ENCODE measurements around the gene SIGLEC14.

Gene SIGLEC14

DNA sequence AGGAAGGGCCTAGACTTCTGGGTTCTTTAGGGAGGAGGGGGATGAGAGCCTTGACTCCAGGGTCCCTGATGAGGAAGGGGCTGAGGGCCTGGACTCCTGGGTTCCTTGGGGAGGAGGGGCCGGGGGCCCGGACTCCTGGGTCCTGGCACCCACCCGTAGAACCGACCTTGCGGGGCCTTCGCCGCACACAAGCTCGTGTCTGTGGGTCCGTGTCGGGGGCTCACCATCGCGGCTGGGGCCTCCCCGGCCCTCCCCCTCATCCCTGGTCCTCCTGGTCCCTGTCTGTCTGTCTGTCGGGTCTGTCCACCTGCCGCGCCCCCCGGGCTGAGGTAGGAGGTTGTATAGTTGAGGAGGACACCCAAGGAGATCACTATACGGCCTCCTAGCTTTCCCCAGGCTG is 45.8 kb upstream of the SIGLEC14 start:
- no peak overlapping the region for H3K4me3 ChIP-seq (ENCODE audit: low read depth, low read length)
- TF ChIP-seq, protein P1, sequence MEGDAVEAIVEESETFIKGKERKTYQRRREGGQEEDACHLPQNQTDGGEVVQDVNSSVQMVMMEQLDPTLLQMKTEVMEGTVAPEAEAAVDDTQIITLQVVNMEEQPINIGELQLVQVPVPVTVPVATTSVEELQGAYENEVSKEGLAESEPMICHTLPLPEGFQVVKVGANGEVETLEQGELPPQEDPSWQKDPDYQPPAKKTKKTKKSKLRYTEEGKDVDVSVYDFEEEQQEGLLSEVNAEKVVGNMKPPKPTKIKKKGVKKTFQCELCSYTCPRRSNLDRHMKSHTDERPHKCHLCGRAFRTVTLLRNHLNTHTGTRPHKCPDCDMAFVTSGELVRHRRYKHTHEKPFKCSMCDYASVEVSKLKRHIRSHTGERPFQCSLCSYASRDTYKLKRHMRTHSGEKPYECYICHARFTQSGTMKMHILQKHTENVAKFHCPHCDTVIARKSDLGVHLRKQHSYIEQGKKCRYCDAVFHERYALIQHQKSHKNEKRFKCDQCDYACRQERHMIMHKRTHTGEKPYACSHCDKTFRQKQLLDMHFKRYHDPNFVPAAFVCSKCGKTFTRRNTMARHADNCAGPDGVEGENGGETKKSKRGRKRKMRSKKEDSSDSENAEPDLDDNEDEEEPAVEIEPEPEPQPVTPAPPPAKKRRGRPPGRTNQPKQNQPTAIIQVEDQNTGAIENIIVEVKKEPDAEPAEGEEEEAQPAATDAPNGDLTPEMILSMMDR (IDR thresholded peaks at IDR 0.05; ENCODE audit: low read depth, low read length): no peak

DNA sequence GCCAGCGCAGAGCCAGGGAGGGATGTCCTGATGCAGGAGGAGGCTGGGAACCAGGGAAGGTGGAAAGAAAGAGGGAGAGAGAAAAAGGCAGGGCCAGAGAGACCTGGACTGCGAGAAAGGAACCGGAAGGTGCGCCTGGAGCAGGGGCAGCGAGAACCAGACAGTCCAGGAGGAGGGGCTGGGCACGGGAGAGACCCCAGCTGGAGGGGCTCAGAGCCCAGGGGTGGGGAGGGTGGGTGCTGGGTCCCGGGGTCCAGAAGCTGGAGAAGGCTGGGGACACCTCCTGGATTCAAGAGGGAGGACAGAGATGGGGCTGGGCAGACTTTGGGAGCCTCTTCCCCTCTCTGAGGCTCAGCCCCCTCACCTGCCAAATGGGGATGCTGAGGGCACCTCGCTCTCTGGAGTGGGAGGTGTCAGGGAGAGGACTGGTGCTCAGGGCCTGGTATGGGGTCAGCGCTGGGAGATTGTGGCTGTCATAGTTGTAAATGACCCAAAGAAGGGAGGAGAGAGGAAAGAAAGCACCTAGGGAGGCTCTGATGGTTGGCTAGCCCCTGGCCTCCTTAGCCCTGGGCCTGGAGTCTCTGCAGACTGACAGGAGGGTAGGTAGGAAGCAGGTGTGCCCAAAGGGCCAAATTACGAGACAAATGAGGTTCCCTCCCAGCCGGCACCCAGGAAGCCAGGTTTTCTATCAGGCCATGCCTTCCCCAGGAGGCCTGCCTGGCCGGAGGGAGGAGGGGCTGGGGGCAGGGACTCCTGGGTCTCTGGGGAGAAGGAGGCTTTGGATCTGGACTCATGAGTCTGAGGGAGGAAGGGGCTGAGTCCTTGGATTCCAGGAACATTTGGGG is 45.2 kb upstream of the SIGLEC14 start:
- H3K4me3 ChIP-seq (ENCODE audit: low read depth, low read length): 0 out of 2 replicates have a peak overlapping the region, but pooled peaks have one; percentile 82
- peak overlapping the region; percentile 83 for H3K27ac ChIP-seq
- TF ChIP-seq, protein P1 (IDR thresholded peaks at IDR 0.05; ENCODE audit: low read depth, low read length): no peak
- no peaks in the 10 kb centered on the region for H3K9me3 ChIP-seq (ENCODE audit: severe bottlenecking)
- H3K27me3 ChIP-seq (ENCODE audit: insufficient read depth, low read depth, severe bottlenecking): no peaks in the 10 kb centered on the region
- no peak for DNase-seq
- H3K36me3 ChIP-seq: peaks cover 39% of the 10 kb centered on the region

More for the DNA sequence above, 45.8 kb upstream of the SIGLEC14 start:
- Histone ChIP-seq H3K27me3 (ENCODE audit: insufficient read depth, low read depth, severe bottlenecking) (no peaks in the 10 kb centered on the region), H3K36me3 (peaks cover 44% of the 10 kb centered on the region), H3K27ac (no peak overlapping the region), H3K9me3 (ENCODE audit: severe bottlenecking) (no peaks in the 10 kb centered on the region)
- no peak for DNase-seq

DNA sequence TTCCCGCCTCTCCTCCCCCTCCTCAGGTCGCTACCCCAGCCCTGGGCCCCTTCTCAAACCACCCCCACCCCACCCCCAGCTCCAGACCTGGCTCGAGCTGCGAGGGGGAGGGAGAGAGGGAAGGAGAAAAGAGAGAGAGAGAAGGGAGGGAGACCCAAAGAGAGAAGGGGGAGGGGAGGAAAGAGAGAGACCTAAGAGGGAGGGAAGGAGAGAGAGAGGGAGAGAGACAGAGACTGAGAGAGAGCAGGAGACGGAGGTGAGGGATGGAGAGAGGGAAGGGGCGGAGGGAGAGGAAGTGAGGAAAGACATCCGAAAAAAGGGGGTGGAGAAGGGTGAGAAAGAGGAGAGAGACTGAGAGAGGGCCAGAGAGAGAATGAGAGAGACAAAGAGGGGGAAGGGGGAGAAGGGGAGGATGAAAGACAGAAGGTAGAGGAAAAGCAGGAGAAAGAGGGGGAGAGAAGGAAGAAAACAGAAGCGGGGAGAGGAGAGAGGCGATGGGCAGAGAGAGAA is 44.5 kb upstream of the SIGLEC14 start:
- TF ChIP-seq, protein P1 (IDR thresholded peaks at IDR 0.05; ENCODE audit: low read depth, low read length): no peak
- peaks cover 32% of the 10 kb centered on the region for H3K36me3 ChIP-seq
- no peak for DNase-seq
- H3K9me3 ChIP-seq (ENCODE audit: severe bottlenecking): no peaks in the 10 kb centered on the region
- H3K27ac ChIP-seq: peak overlapping the region; percentile 83
- peak overlapping the region; percentile 82 for H3K4me3 ChIP-seq (ENCODE audit: low read depth, low read length)
- H3K27me3 ChIP-seq (ENCODE audit: insufficient read depth, low read depth, severe bottlenecking): no peaks in the 10 kb centered on the region

DNA sequence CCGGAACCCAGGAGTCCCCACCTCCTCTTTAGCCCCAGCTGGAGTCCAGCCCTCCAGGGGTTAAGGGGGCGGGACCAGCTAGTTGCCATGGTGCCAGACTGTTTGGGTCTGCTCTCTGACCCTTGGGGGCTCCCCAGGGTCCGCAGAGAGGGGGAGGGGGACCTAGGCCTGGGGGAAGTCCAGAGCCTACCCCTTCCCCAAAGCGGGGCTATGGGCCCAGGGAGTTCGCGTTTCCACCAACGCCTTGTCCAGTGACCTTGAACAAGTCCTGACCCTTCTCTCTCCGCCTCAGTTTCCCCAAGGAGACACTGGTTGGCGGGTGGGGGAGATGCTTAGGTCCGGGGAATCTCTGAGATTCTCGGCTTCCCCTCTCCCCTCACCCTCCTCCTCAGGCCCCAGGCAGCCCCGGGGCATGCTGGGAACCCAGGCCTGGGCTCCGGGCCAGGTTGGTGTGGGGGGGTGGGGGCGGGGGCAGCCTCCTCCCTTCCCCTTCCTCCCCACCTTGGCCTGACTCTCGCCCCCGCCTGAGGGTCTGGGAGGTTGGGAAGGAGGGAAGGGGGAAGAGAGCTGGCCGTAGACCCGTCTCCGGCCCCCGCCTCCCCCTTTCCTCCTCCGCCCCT is 43.9 kb upstream of the SIGLEC14 start:
- TF ChIP-seq, protein P1 (IDR thresholded peaks at IDR 0.05; ENCODE audit: low read depth, low read length): no peak
- H3K9me3 ChIP-seq (ENCODE audit: severe bottlenecking): peaks cover 3% of the 10 kb centered on the region
- H3K27ac ChIP-seq: peak overlapping the region; percentile 83
- H3K27me3 ChIP-seq (ENCODE audit: insufficient read depth, low read depth, severe bottlenecking): no peaks in the 10 kb centered on the region
- peak; percentile 67 for DNase-seq
- H3K4me3 ChIP-seq (ENCODE audit: low read depth, low read length): peak overlapping the region; percentile 82
- H3K36me3 ChIP-seq: peaks cover 27% of the 10 kb centered on the region

DNA sequence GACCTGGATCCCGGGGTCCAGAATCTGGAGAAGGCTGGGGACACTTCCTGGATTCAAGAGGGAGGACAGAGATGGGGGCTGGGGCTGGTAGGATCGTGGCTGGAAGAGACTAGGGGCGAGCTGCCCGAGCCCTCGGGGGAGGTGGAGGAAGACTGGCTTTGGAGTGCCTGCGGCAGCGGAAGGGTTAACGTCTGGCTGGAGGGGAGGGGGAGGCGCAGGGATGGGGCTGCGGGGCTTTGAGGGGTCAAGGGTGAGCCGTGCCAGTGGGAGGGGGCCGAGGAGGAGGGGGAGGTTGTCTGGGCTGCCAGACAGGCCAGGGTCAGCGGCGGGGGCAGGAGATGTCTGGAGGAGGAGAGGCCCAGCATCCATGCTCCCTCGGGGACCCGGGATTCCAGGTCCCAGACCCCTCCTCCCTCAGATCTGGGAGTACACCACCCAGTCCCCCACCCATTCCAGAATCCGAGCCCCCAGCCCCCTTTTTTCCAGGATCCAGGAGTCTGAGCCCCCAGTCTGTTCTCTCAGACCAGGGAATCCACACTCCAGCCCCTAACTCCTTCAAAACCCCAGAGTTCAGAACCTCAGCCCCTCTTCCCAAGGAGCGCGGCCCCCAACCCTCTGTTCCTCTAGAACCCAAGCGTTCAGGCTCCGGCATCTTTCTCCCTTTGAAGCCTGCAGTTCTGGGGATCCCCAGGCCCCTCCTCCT is 43.3 kb upstream of the SIGLEC14 start:
- Histone ChIP-seq H3K4me3 (ENCODE audit: low read depth, low read length) (peak overlapping the region; percentile 82), H3K27ac (peak overlapping the region; percentile 83), H3K9me3 (ENCODE audit: severe bottlenecking) (peaks cover 5% of the 10 kb centered on the region), H3K27me3 (ENCODE audit: insufficient read depth, low read depth, severe bottlenecking) (no peaks in the 10 kb centered on the region), H3K36me3 (peaks cover 20% of the 10 kb centered on the region)
- TF ChIP-seq, protein P1 (IDR thresholded peaks at IDR 0.05; ENCODE audit: low read depth, low read length): no peak
- DNase-seq: peak; percentile 76
